ENCODE results near the gene SEMA5A. TPM values are rescaled to one million over a fixed set of nuclear protein-coding genes. Genes with fewer than 3 reads are reported as not detected.

Gene SEMA5A
- total and polyA plus RNA-seq, 2 of the 8 experiments (the other 6 are each of a cell fraction or from before 2014, with no cell fraction given), result 5.3 to 8.9 TPM

GRCh38 chr5:9533096-9533495 lies 12.8 kb downstream of the SEMA5A start (continued):
- TF ChIP-seq CHD7 (IDR thresholded peaks at IDR 0.05; ENCODE audit: insufficient replicate concordance, low read length) (no peak), FOSL1 (IDR thresholded peaks at IDR 0.05; ENCODE audit: insufficient read depth, low read depth, low read length) (no peak), KDM5A (IDR thresholded peaks at IDR 0.05; ENCODE audit: low read length) (no peak), SAP30 (IDR thresholded peaks at IDR 0.05; ENCODE audit: insufficient read depth, insufficient replicate concordance, low read length) (no peak), POLR2A (IDR thresholded peaks at IDR 0.05; ENCODE audit: control extremely low read depth in 1 of 2, low read depth in 2 of 2, low read length in 2 of 2) (no peak), TCF12 (IDR thresholded peaks at IDR 0.05; ENCODE audit: low read depth, low read length) (no peak), POU5F1 (IDR thresholded peaks at IDR 0.05; ENCODE audit: low read depth, low read length) (no peak), CREB1 (IDR thresholded peaks at IDR 0.05) (no peak), HDAC6 (IDR thresholded peaks at IDR 0.05; ENCODE audit: low read depth, low read length) (no peak), CHD1 (IDR thresholded peaks at IDR 0.05; ENCODE audit: low read depth, low read length) (no peak), JUN (IDR thresholded peaks at IDR 0.05; ENCODE audit: low read depth, low read length) (no peak)

Measured in H1 (cell line).